Erythroblast (primary cell): ENCODE data around the gene ADARB2.

ENCODE experiments used
- GATA1 ChIP-seq: IDR thresholded peaks from 2 replicates; pipeline ENCODE4 v1.6.1; 2011; ENCODE audit warnings: low read depth, mild to moderate bottlenecking, control low read depth, low read length, moderate library complexity
- POLR2A ChIP-seq: IDR thresholded peaks from 2 replicates; pipeline ENCODE4 v1.6.1; 2011; ENCODE audit warnings: mild to moderate bottlenecking, low read length

- TF ChIP-seq POLR2A (no peak), GATA1 (no peak)
Measured at GRCh38 chr10:1521741-1522140, 215.6 kb downstream of the ADARB2 start.
